CD14-positive monocyte (primary cell): Measurements from ENCODE around the gene IL22. TPM values are rescaled to one million over a fixed set of nuclear protein-coding genes. Genes with fewer than 3 reads are reported as not detected.

Source experiments
- DNase-seq, 3 donors: peaks; one replicate each; pipeline ENCODE4 v3.0.0-alpha.2; 2011 to 2022
- H2AFZ ChIP-seq: 2 replicates; pipeline ENCODE4 v1.6.0; 2012; ENCODE audit warnings: mild to moderate bottlenecking, low read depth, low read length, inconsistent platforms; ENCODE audit not compliant: insufficient read depth, poor library complexity, severe bottlenecking
- H3K27ac ChIP-seq, 2 donors: 1 replicate in 1 of 2; 2 replicates in 1 of 2; pipeline ENCODE4 v1.5.1; 2012 to 2013; ENCODE audit warnings: low read length in 2 of 2, control low read depth in 1 of 2, inconsistent platforms in 1 of 2, low read depth in 1 of 2, mild to moderate bottlenecking in 1 of 2
- H3K27me3 ChIP-seq, 2 donors: one replicate each; pipeline versions ENCODE4 v1.6.0 to v1.6.1; 2011 to 2013; ENCODE audit warnings: low read length in 2 of 2; ENCODE audit not compliant: control insufficient read depth in 2 of 2, insufficient read depth in 2 of 2
- H3K36me3 ChIP-seq, 2 donors: replicated peaks in 1 of 2; 1 replicate in 1 of 2; 2 replicates in 1 of 2; pipeline versions ENCODE4 v1.5.1 to v1.6.1; 2012 to 2013; ENCODE audit warnings: low read length in 2 of 2, control low read depth in 1 of 2, inconsistent platforms in 1 of 2, mild to moderate bottlenecking in 1 of 2; ENCODE audit not compliant: insufficient read depth in 2 of 2, control insufficient read depth in 1 of 2
- H3K4me1 ChIP-seq, 2 donors: 1 replicate in 1 of 2; 2 replicates in 1 of 2; pipeline versions ENCODE4 v1.5.1 to v1.6.1; 2012 to 2013; ENCODE audit warnings: low read length in 2 of 2, control low read depth in 1 of 2, inconsistent platforms in 1 of 2, mild to moderate bottlenecking in 1 of 2, moderate library complexity in 1 of 2; ENCODE audit not compliant: insufficient read depth in 2 of 2, control insufficient read depth in 1 of 2
- H3K4me2 ChIP-seq: replicated peaks from 2 replicates; pipeline ENCODE3; 2012; ENCODE audit warnings: low read length, moderate library complexity, mild to moderate bottlenecking; ENCODE audit not compliant: poor library complexity, severe bottlenecking; ENCODE audit errors: extremely low read depth
- H3K4me3 ChIP-seq, 3 experiments: fragments of 200-600 bp in 1 of 3; sonication (generic) in 1 of 3; replicated peaks in 1 of 3; 1 replicate in 2 of 3; 2 replicates in 1 of 3; pipeline ENCODE4 v1.5.1; 2011 to 2013; ENCODE audit warnings: low read length in 3 of 3, mild to moderate bottlenecking in 3 of 3, control low read depth in 2 of 3, low read depth in 2 of 3, inconsistent platforms in 1 of 3, moderate library complexity in 1 of 3
- H3K79me2 ChIP-seq: 2 replicates; pipeline ENCODE4 v1.6.0; 2012; ENCODE audit warnings: mild to moderate bottlenecking, control low read depth, inconsistent platforms, low read length, moderate library complexity; ENCODE audit not compliant: insufficient read depth
- H3K9ac ChIP-seq: 2 replicates; pipeline ENCODE4 v1.6.0; 2017; ENCODE audit warnings: low read length, mild to moderate bottlenecking; ENCODE audit not compliant: insufficient read depth, poor library complexity, severe bottlenecking
- H3K9me3 ChIP-seq, 2 donors: replicated peaks in 1 of 2; 1 replicate in 1 of 2; 2 replicates in 1 of 2; pipeline versions ENCODE4 v1.5.1 to v1.6.1; 2012 to 2013; ENCODE audit warnings: low read length in 2 of 2, control low read depth in 1 of 2; ENCODE audit not compliant: control insufficient read depth in 1 of 2, insufficient read depth in 1 of 2
- H4K20me1 ChIP-seq: 2 replicates; pipeline ENCODE4 v1.6.0; 2012; ENCODE audit warnings: mild to moderate bottlenecking, low read length, control low read depth, moderate library complexity; ENCODE audit not compliant: insufficient read depth
- H3K27ac Mint-ChIP-seq, 7 donors: one replicate each; pipeline ENCODE4 v1.8.0; 2020; ENCODE audit warnings: mild to moderate bottlenecking in 7 of 7, mixed read lengths in 7 of 7, moderate library complexity in 6 of 7, inconsistent platforms in 2 of 7
- H3K27me3 Mint-ChIP-seq, 3 donors: one replicate each; pipeline ENCODE4 v1.8.0; 2021 to 2022; ENCODE audit warnings: low read depth in 3 of 3, mild to moderate bottlenecking in 3 of 3, mixed read lengths in 3 of 3, moderate library complexity in 3 of 3, inconsistent platforms in 1 of 3
- H3K36me3 Mint-ChIP-seq, 2 donors: one replicate each; pipeline ENCODE4 v1.8.0; 2020; ENCODE audit warnings: mixed read lengths in 2 of 2, inconsistent platforms in 1 of 2, mild to moderate bottlenecking in 1 of 2
- H3K4me1 Mint-ChIP-seq: one replicate; pipeline ENCODE4 v1.8.0; 2020; ENCODE audit warnings: mild to moderate bottlenecking, mixed read lengths
- H3K4me3 Mint-ChIP-seq, 2 donors: one replicate each; pipeline ENCODE4 v1.8.0; 2020; ENCODE audit warnings: mild to moderate bottlenecking in 2 of 2, mixed read lengths in 2 of 2, moderate library complexity in 1 of 2
- H3K9me3 Mint-ChIP-seq, 7 donors: one replicate each; pipeline ENCODE4 v1.8.0; 2020 to 2022; ENCODE audit warnings: mixed read lengths in 7 of 7, mild to moderate bottlenecking in 6 of 7, moderate library complexity in 6 of 7, inconsistent platforms in 2 of 7
- WGBS: methylation state at CpG from one replicate; pipeline ENCODE4 v1.1.5; 2013; ENCODE audit warnings: missing lambda C conversion rate; ENCODE audit not compliant: insufficient coverage; 5-methylcytosine and 5-hydroxymethylcytosine counted together
- intact Hi-C, 2 donors: fragments of 100-400 bp; cut with micrococcal nuclease; formaldehyde crosslinking; loops; one replicate each; pipeline versions ENCODE4 v1.15.0 to v1.15.1; 2023
- polyA plus RNA-seq, 3 donors: library from polyadenylated mRNA; depleted of rRNA in 1 of 3; unstranded in 2 of 3; stranded (reverse) in 1 of 3; fragments of 300-500 nt in 2 of 3; fragments of >200 nt in 1 of 3; fragmentation: Illumina TruSeq in 2 of 3; gene quantifications; 1 replicate in 2 of 3; 2 replicates in 1 of 3; pipeline ENCODE4 v1.2.3, GENCODE V29; 2012 to 2021
- TF ChIP-seq, protein P1 (sequence below): fragments of 200-600 bp; IDR thresholded peaks from one replicate; pipeline ENCODE4 v1.8.0; 2022; ENCODE audit warnings: antibody characterized with exemption, mild to moderate bottlenecking

The IL22 gene
- polyA plus RNA-seq, 3 donors: not detected

DNA sequence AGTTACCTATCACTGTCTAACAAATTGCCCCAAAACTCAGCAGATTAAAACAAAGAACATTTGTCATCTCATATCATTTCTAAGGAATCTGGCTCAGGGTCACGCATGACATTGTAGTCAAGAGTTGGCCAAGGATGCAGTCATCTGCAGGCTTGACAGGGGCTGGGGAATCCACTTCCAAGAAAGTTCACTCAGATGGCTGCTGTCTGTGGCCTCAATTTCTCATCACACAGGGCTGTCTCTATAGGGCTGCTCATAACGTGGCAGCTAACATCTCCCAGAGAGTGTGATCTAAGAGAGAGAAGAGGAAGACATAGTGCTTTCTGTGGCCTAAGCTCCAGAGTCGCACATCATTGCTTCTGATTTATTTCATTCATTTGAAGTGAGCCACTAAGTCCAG is 17.0 kb upstream of the IL22 start:
- whole genome bisulfite sequencing: 100% methylated on average over 1 of the region's 3 CpGs

DNA sequence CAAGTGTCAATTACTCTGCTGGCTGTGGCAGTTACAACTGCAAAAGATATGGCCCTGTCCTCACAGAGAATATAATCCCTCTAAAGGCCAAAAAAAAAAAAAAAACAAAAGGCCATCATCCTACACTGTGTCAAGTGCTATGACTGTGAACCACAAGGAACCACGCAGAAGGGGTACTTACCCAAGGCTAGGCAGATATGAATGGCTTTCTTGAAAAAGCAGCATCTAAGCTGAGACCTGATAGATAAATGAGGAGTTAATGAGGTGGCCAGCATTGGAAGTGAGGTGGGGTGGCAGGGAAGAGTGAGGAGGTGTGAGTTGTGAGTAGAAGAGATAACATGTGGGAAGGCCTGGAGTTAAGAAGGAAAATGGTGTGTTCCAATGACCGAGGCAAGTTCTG is 16.4 kb upstream of the IL22 start:
- Histone ChIP-seq H2AFZ (peak overlapping the region; percentile 15), H3K4me1 (peaks cover 17 to 26% of the 10 kb centered on the region in 2 donors), H3K79me2 (no peaks in the 10 kb centered on the region), H3K4me2 (no peak overlapping the region), H3K4me3 (no peak overlapping the region), H3K9me3 (no peaks in the 10 kb centered on the region), H3K27ac (no peak overlapping the region), H4K20me1 (no peaks in the 10 kb centered on the region), H3K27me3 (no peaks in the 10 kb centered on the region), H3K36me3 (no peaks in the 10 kb centered on the region), H3K9ac (no peak overlapping the region)
- Mint-ChIP-seq H3K4me1 (peaks cover 33% of the 10 kb centered on the region), H3K9me3 (no peaks in the 10 kb centered on the region), H3K27me3 (peaks cover 0 to 2% (median 0%) of the 10 kb centered on the region in 3 donors), H3K36me3 (no peaks in the 10 kb centered on the region), H3K4me3 (no peak overlapping the region), H3K27ac (peak overlapping the region in 1 of 7 donors; percentile 19)
- intact Hi-C loops: no loop called here
- TF ChIP-seq, protein P1, sequence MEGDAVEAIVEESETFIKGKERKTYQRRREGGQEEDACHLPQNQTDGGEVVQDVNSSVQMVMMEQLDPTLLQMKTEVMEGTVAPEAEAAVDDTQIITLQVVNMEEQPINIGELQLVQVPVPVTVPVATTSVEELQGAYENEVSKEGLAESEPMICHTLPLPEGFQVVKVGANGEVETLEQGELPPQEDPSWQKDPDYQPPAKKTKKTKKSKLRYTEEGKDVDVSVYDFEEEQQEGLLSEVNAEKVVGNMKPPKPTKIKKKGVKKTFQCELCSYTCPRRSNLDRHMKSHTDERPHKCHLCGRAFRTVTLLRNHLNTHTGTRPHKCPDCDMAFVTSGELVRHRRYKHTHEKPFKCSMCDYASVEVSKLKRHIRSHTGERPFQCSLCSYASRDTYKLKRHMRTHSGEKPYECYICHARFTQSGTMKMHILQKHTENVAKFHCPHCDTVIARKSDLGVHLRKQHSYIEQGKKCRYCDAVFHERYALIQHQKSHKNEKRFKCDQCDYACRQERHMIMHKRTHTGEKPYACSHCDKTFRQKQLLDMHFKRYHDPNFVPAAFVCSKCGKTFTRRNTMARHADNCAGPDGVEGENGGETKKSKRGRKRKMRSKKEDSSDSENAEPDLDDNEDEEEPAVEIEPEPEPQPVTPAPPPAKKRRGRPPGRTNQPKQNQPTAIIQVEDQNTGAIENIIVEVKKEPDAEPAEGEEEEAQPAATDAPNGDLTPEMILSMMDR: no peak
- 100% methylated on average over 1 of the region's 2 CpGs for WGBS
- no peak for DNase-seq

More for the DNA sequence above, 17.0 kb upstream of the IL22 start:
- no peaks in the 10 kb centered on the region for H3K36me3 Mint-ChIP-seq
- Histone ChIP-seq H3K4me2 (no peak overlapping the region), H3K27me3 (no peaks in the 10 kb centered on the region), H2AFZ (peak overlapping the region; percentile 15), H3K9me3 (no peaks in the 10 kb centered on the region), H4K20me1 (no peaks in the 10 kb centered on the region), H3K9ac (no peak overlapping the region), H3K4me3 (no peak overlapping the region), H3K79me2 (no peaks in the 10 kb centered on the region), H3K4me1 (peaks cover 17 to 26% of the 10 kb centered on the region in 2 donors), H3K27ac (no peak overlapping the region), H3K36me3 (no peaks in the 10 kb centered on the region)
- intact Hi-C loops: no loop called here
- no peaks in the 10 kb centered on the region for H3K9me3 Mint-ChIP-seq
- peaks cover 0 to 4% (median 0%) of the 10 kb centered on the region in 3 donors for H3K27me3 Mint-ChIP-seq
- no peak overlapping the region for H3K4me3 Mint-ChIP-seq
- no peak for DNase-seq
- H3K4me1 Mint-ChIP-seq: peaks cover 32% of the 10 kb centered on the region
- no peak overlapping the region for H3K27ac Mint-ChIP-seq
- TF ChIP-seq, protein P1: no peak
